Mesendoderm (in vitro differentiated cells): Measurements from ENCODE around the gene PLPP1.

Experiments used
- DNase-seq: peaks from one replicate; pipeline ENCODE4 v3.0.0; 2013
- H2AK5ac ChIP-seq: 2 replicates; pipeline ENCODE4 v1.6.1; 2013; ENCODE audit warnings: low read length, inconsistent platforms
- H2BK120ac ChIP-seq: 2 replicates; pipeline ENCODE4 v1.6.1; 2013; ENCODE audit warnings: low read depth, mild to moderate bottlenecking, low read length, moderate library complexity, mixed read lengths
- H2BK15ac ChIP-seq: replicated peaks from 2 replicates; pipeline ENCODE4 v1.6.1; 2013; ENCODE audit warnings: low read depth, mild to moderate bottlenecking, moderate library complexity
- H2BK5ac ChIP-seq: 2 replicates; pipeline ENCODE4 v1.6.1; 2013; ENCODE audit warnings: low read length, inconsistent platforms
- H3K18ac ChIP-seq: 2 replicates; pipeline ENCODE4 v1.6.1; 2013; ENCODE audit warnings: mild to moderate bottlenecking, low read length, mixed read lengths
- H3K23ac ChIP-seq: one replicate; pipeline ENCODE4 v1.6.1; 2013; ENCODE audit warnings: low read length
- H3K27ac ChIP-seq: 2 replicates; pipeline ENCODE4 v1.5.1; 2013; ENCODE audit warnings: low read depth, mild to moderate bottlenecking, inconsistent platforms, low read length, moderate library complexity
- H3K27me3 ChIP-seq: 2 replicates; pipeline ENCODE4 v1.6.1; 2013; ENCODE audit warnings: low read length, control low read depth, mild to moderate bottlenecking, inconsistent platforms; ENCODE audit not compliant: insufficient read depth, poor library complexity
- H3K36me3 ChIP-seq: 2 replicates; pipeline ENCODE4 v1.6.1; 2013; ENCODE audit warnings: low read length, inconsistent platforms; ENCODE audit not compliant: control insufficient read depth, insufficient read depth
- H3K4ac ChIP-seq: one replicate; pipeline ENCODE4 v1.6.1; 2013; ENCODE audit warnings: low read depth, mild to moderate bottlenecking, low read length, moderate library complexity
- H3K4me1 ChIP-seq: 2 replicates; pipeline ENCODE4 v1.6.1; 2013; ENCODE audit warnings: low read depth, low read length, inconsistent platforms; ENCODE audit not compliant: control insufficient read depth
- H3K4me2 ChIP-seq: 2 replicates; pipeline ENCODE4 v1.6.1; 2013; ENCODE audit warnings: low read length
- H3K4me3 ChIP-seq: 2 replicates; pipeline ENCODE4 v1.5.1; 2013; ENCODE audit warnings: mild to moderate bottlenecking, low read length
- H3K56ac ChIP-seq: one replicate; pipeline ENCODE4 v1.6.1; 2013; ENCODE audit warnings: low read length
- H3K79me1 ChIP-seq: 2 replicates; pipeline ENCODE4 v1.6.1; 2013; ENCODE audit warnings: low read length, inconsistent platforms
- H3K79me2 ChIP-seq: 2 replicates; pipeline ENCODE4 v1.6.1; 2013; ENCODE audit warnings: mild to moderate bottlenecking, low read length; ENCODE audit not compliant: control insufficient read depth, insufficient read depth
- H3K9ac ChIP-seq: 2 replicates; pipeline ENCODE4 v1.6.1; 2013; ENCODE audit warnings: low read length, inconsistent platforms
- H4K5ac ChIP-seq: one replicate; pipeline ENCODE4 v1.6.1; 2013; ENCODE audit warnings: low read length
- H4K8ac ChIP-seq: one replicate; pipeline ENCODE4 v1.6.1; 2013; ENCODE audit warnings: low read depth, mild to moderate bottlenecking, control low read depth, low read length, moderate library complexity
- WGBS: extraction: QIAGEN DNeasy Blood & Tissue Kit; methylation state at CpG from one replicate; pipeline ENCODE4 v1.1.7; 2013; ENCODE audit warnings: low lambda C conversion rate, missing lambda C conversion rate; ENCODE audit not compliant: insufficient coverage; ENCODE audit errors: extremely low coverage; 5-methylcytosine and 5-hydroxymethylcytosine counted together

Gene PLPP1

GRCh38 chr5:55577353-55578060 lies 42.7 kb upstream of the PLPP1 start:
- no peak overlapping the region for H3K27ac ChIP-seq
- H3K4me1 ChIP-seq: no peaks in the 10 kb centered on the region
- H2BK120ac ChIP-seq: no peak overlapping the region
- H3K4me3 ChIP-seq: no peak overlapping the region
- no peak overlapping the region for H2AK5ac ChIP-seq
- H3K79me1 ChIP-seq: no peaks in the 10 kb centered on the region
- H3K56ac ChIP-seq: peak overlapping the region; percentile 11
- no peak overlapping the region for H4K5ac ChIP-seq
- no peaks in the 10 kb centered on the region for H3K36me3 ChIP-seq
- H3K79me2 ChIP-seq: no peaks in the 10 kb centered on the region
- no CpG with 5 or more reads among the region's 6 CpGs for WGBS
- H3K18ac ChIP-seq: no peak overlapping the region
- no peak overlapping the region for H3K9ac ChIP-seq
- H3K27me3 ChIP-seq: no peaks in the 10 kb centered on the region
- DNase-seq: no peak
- no peak overlapping the region for H3K23ac ChIP-seq
- no peak overlapping the region for H4K8ac ChIP-seq
- H2BK5ac ChIP-seq: peak overlapping the region; percentile 5
- no peak overlapping the region for H3K4me2 ChIP-seq
- H2BK15ac ChIP-seq: peak overlapping the region; percentile 1
- H3K4ac ChIP-seq: peak overlapping the region; percentile 48

- Histone ChIP-seq H2BK15ac (no peak overlapping the region), H3K36me3 (no peaks in the 10 kb centered on the region), H3K79me1 (no peaks in the 10 kb centered on the region), H3K27me3 (no peaks in the 10 kb centered on the region), H2BK120ac (peak overlapping the region; percentile 28), H2BK5ac (no peak overlapping the region), H3K27ac (no peak overlapping the region), H3K4me1 (no peaks in the 10 kb centered on the region), H4K5ac (no peak overlapping the region), H3K23ac (no peak overlapping the region), H2AK5ac (no peak overlapping the region), H3K56ac (no peak overlapping the region), H3K4ac (no peak overlapping the region), H3K4me3 (no peak overlapping the region), H4K8ac (no peak overlapping the region), H3K18ac (no peak overlapping the region), H3K9ac (no peak overlapping the region), H3K79me2 (no peaks in the 10 kb centered on the region), H3K4me2 (no peak overlapping the region)
- no peak for DNase-seq
- no CpG with 5 or more reads among the region's 2 CpGs for WGBS
Measured at GRCh38 chr5:55576661-55577060, 41.9 kb upstream of the PLPP1 start.

- no peak overlapping the region for H2BK5ac ChIP-seq
- H2AK5ac ChIP-seq: no peak overlapping the region
- H3K27ac ChIP-seq: no peak overlapping the region
- no peaks in the 10 kb centered on the region for H3K79me1 ChIP-seq
- H4K5ac ChIP-seq: no peak overlapping the region
- no peak overlapping the region for H3K23ac ChIP-seq
- no peak overlapping the region for H3K4me2 ChIP-seq
- H2BK15ac ChIP-seq: no peak overlapping the region
- no peaks in the 10 kb centered on the region for H3K27me3 ChIP-seq
- no CpG with 5 or more reads among the region's 8 CpGs for WGBS
- no peak overlapping the region for H4K8ac ChIP-seq
- H3K4ac ChIP-seq: no peak overlapping the region
- no peaks in the 10 kb centered on the region for H3K36me3 ChIP-seq
- H2BK120ac ChIP-seq: peak overlapping the region; percentile 28
- H3K79me2 ChIP-seq: no peaks in the 10 kb centered on the region
- no peaks in the 10 kb centered on the region for H3K4me1 ChIP-seq
- no peak overlapping the region for H3K9ac ChIP-seq
- H3K18ac ChIP-seq: peak overlapping the region; percentile 23
- peak overlapping the region; percentile 15 for H3K56ac ChIP-seq
- H3K4me3 ChIP-seq: no peak overlapping the region
- no peak for DNase-seq
Measured at GRCh38 chr5:55575815-55576583, 41.2 kb upstream of the PLPP1 start.

GRCh38 chr5:55572600-55572999 lies 37.8 kb upstream of the PLPP1 start:
- Histone ChIP-seq H2BK120ac (peak overlapping the region; percentile 4), H3K27ac (no peak overlapping the region), H3K23ac (no peak overlapping the region), H3K4me1 (peaks cover 2% of the 10 kb centered on the region), H3K9ac (no peak overlapping the region), H3K79me1 (no peaks in the 10 kb centered on the region), H2BK5ac (peak overlapping the region; percentile 77), H3K56ac (peak overlapping the region; percentile 62), H3K79me2 (no peaks in the 10 kb centered on the region), H4K5ac (no peak overlapping the region), H3K4me2 (no peak overlapping the region), H3K4me3 (no peak overlapping the region), H4K8ac (no peak overlapping the region), H2BK15ac (no peak overlapping the region), H3K36me3 (no peaks in the 10 kb centered on the region), H2AK5ac (no peak overlapping the region), H3K18ac (peak overlapping the region; percentile 64), H3K4ac (peak overlapping the region; percentile 79), H3K27me3 (no peaks in the 10 kb centered on the region)
- WGBS: no CpG with 5 or more reads among the region's 4 CpGs
- DNase-seq: no peak

- Histone ChIP-seq H3K4me1 (peaks cover 2% of the 10 kb centered on the region), H3K9ac (no peak overlapping the region), H2BK5ac (no peak overlapping the region), H3K4me3 (no peak overlapping the region), H3K79me1 (no peaks in the 10 kb centered on the region), H3K27ac (no peak overlapping the region), H4K8ac (no peak overlapping the region), H3K27me3 (no peaks in the 10 kb centered on the region), H3K79me2 (no peaks in the 10 kb centered on the region), H3K36me3 (no peaks in the 10 kb centered on the region), H3K18ac (peak overlapping the region; percentile 64), H3K4me2 (no peak overlapping the region), H3K56ac (peak overlapping the region; percentile 62), H3K4ac (peak overlapping the region; percentile 79), H2BK15ac (no peak overlapping the region), H2BK120ac (no peak overlapping the region), H4K5ac (no peak overlapping the region), H2AK5ac (no peak overlapping the region), H3K23ac (no peak overlapping the region)
- peak; percentile 31 for DNase-seq
Measured at GRCh38 chr5:55572020-55572419, 37.3 kb upstream of the PLPP1 start.
